Muscle of leg (tissue), 11 donors: ENCODE results near the gene COX7B2. TPM values are rescaled to one million over a fixed set of nuclear protein-coding genes. Genes with fewer than 3 reads are reported as not detected.

Source experiments
- DNase-seq: peaks from one replicate; pipeline ENCODE4 v3.0.0; 2013
- H3K27ac ChIP-seq: one replicate; pipeline ENCODE4 v1.5.1; 2013; ENCODE audit warnings: mild to moderate bottlenecking, low read length, control low read depth
- H3K27me3 ChIP-seq: one replicate; pipeline ENCODE4 v1.6.1; 2013; ENCODE audit warnings: low read length; ENCODE audit not compliant: control insufficient read depth, insufficient read depth
- H3K36me3 ChIP-seq: one replicate; pipeline ENCODE4 v1.6.1; 2013; ENCODE audit warnings: low read length; ENCODE audit not compliant: control insufficient read depth, insufficient read depth
- H3K4me1 ChIP-seq: one replicate; pipeline ENCODE4 v1.6.1; 2013; ENCODE audit warnings: low read length; ENCODE audit not compliant: control insufficient read depth, insufficient read depth
- H3K4me3 ChIP-seq: one replicate; pipeline ENCODE4 v1.5.1; 2013; ENCODE audit warnings: low read length, control low read depth
- H3K9me3 ChIP-seq: replicated peaks from 2 replicates; pipeline ENCODE4 v1.6.1; 2013; ENCODE audit warnings: low read depth, low read length; ENCODE audit not compliant: control insufficient read depth
- WGBS: methylation state at CpG from one replicate; pipeline ENCODE4 v1.1.5; 2013; ENCODE audit warnings: missing lambda C conversion rate; ENCODE audit not compliant: insufficient coverage; 5-methylcytosine and 5-hydroxymethylcytosine counted together
- polyA plus RNA-seq, 8 donors: library from polyadenylated mRNA; unstranded; fragments of 120-200 nt; gene quantifications; one replicate each; pipeline versions ENCODE4 v1.2.1 to v1.2.3, GENCODE V29; 2013; ENCODE audit warnings: inconsistent platforms in 1 of 8, low replicate concordance in 1 of 8; ENCODE audit not compliant: insufficient read length in 8 of 8, insufficient read depth in 1 of 8
- total RNA-seq: library from RNA; stranded (reverse); fragments of 120-200 nt; gene quantifications from one replicate; pipeline ENCODE4 v1.2.4, GENCODE V29; 2013

The COX7B2 gene
- total and polyA plus RNA-seq, 9 donors: not detected

GRCh38 chr4:46781434-46782092, 127.5 kb downstream of the COX7B2 start:
- Histone ChIP-seq H3K9me3 (peaks cover 7% of the 10 kb centered on the region), H3K4me3 (no peak overlapping the region), H3K27me3 (no peaks in the 10 kb centered on the region), H3K27ac (no peak overlapping the region), H3K4me1 (no peaks in the 10 kb centered on the region), H3K36me3 (no peaks in the 10 kb centered on the region)
- 95% methylated on average over 20 of the region's 25 CpGs for WGBS
- no peak for DNase-seq

- no peak overlapping the region for H3K4me3 ChIP-seq
- 70% methylated on average over 2 of the region's 2 CpGs for WGBS
- no peak overlapping the region for H3K27ac ChIP-seq
- no peak for DNase-seq
- H3K27me3 ChIP-seq: no peaks in the 10 kb centered on the region
- no peaks in the 10 kb centered on the region for H3K36me3 ChIP-seq
- H3K4me1 ChIP-seq: no peaks in the 10 kb centered on the region
- H3K9me3 ChIP-seq: peaks cover 6% of the 10 kb centered on the region
Observed at GRCh38 chr4:46765465-46765864, 143.6 kb downstream of the COX7B2 start.

GRCh38 chr4:46730075-46730474, 179.0 kb downstream of the COX7B2 start:
- peaks cover 9% of the 10 kb centered on the region for H3K9me3 ChIP-seq
- WGBS: 71% methylated on average over 1 of the region's 3 CpGs
- no peak for DNase-seq
- H3K27me3 ChIP-seq: no peaks in the 10 kb centered on the region
- H3K27ac ChIP-seq: no peak overlapping the region
- H3K4me3 ChIP-seq: no peak overlapping the region
- no peaks in the 10 kb centered on the region for H3K36me3 ChIP-seq
- H3K4me1 ChIP-seq: no peaks in the 10 kb centered on the region

GRCh38 chr4:46720055-46720454, 189.0 kb downstream of the COX7B2 start:
- no peak for DNase-seq
- no CpG with 5 or more reads among the region's 1 CpG for WGBS
- no peaks in the 10 kb centered on the region for H3K4me1 ChIP-seq
- H3K4me3 ChIP-seq: no peak overlapping the region
- no peaks in the 10 kb centered on the region for H3K27me3 ChIP-seq
- no peaks in the 10 kb centered on the region for H3K9me3 ChIP-seq
- H3K27ac ChIP-seq: no peak overlapping the region
- H3K36me3 ChIP-seq: no peaks in the 10 kb centered on the region

- H3K36me3 ChIP-seq: no peaks in the 10 kb centered on the region
- no peak overlapping the region for H3K4me3 ChIP-seq
- WGBS: no CpG with 5 or more reads among the region's 1 CpG
- no peaks in the 10 kb centered on the region for H3K27me3 ChIP-seq
- no peak for DNase-seq
- no peak overlapping the region for H3K27ac ChIP-seq
- no peaks in the 10 kb centered on the region for H3K9me3 ChIP-seq
- no peaks in the 10 kb centered on the region for H3K4me1 ChIP-seq
Observed at GRCh38 chr4:46717950-46718349, 191.1 kb downstream of the COX7B2 start.

- WGBS: 80% methylated on average over 1 of the region's 3 CpGs
- DNase-seq: no peak
- Histone ChIP-seq H3K27ac (no peak overlapping the region), H3K27me3 (no peaks in the 10 kb centered on the region), H3K36me3 (no peaks in the 10 kb centered on the region), H3K9me3 (no peaks in the 10 kb centered on the region), H3K4me3 (no peak overlapping the region), H3K4me1 (no peaks in the 10 kb centered on the region)
Observed at GRCh38 chr4:46715468-46715867, 193.6 kb downstream of the COX7B2 start.

GRCh38 chr4:46698891-46699290, 210.2 kb downstream of the COX7B2 start:
- Histone ChIP-seq H3K4me3 (no peak overlapping the region), H3K36me3 (no peaks in the 10 kb centered on the region), H3K4me1 (no peaks in the 10 kb centered on the region), H3K27me3 (no peaks in the 10 kb centered on the region), H3K9me3 (peaks cover 2% of the 10 kb centered on the region), H3K27ac (no peak overlapping the region)
- WGBS: 85% methylated on average over 16 of the region's 16 CpGs
- DNase-seq: no peak

Other genes with a start within 250 kb of the COX7B2 start
- gene GABRA4, start 84.3 kb upstream of the COX7B2 start, total RNA-seq: not detected
- gene GABRA4, start 84.3 kb upstream of the COX7B2 start, polyA plus RNA-seq: under 1 TPM in 3 of 8 donors, not detected in 5; 0.03 to 0.24 (median 0.03) TPM
- not detected for gene GABRB1, start 122.3 kb upstream of the COX7B2 start, total RNA-seq
- gene GABRB1, start 122.3 kb upstream of the COX7B2 start, polyA plus RNA-seq: under 1 TPM in 3 of 8 donors, not detected in 5; 0.12 to 0.26 (median 0.14) TPM